ENCODE measurements around the gene PANK4. TPM values are rescaled to one million over a fixed set of nuclear protein-coding genes. Genes with fewer than 3 reads are reported as not detected.

The PANK4 gene
- total and polyA plus RNA-seq, 2 of the 8 experiments (the other 6 are each of a cell fraction or from before 2014, with no cell fraction given) = 20.1 to 29.7 TPM

DNA sequence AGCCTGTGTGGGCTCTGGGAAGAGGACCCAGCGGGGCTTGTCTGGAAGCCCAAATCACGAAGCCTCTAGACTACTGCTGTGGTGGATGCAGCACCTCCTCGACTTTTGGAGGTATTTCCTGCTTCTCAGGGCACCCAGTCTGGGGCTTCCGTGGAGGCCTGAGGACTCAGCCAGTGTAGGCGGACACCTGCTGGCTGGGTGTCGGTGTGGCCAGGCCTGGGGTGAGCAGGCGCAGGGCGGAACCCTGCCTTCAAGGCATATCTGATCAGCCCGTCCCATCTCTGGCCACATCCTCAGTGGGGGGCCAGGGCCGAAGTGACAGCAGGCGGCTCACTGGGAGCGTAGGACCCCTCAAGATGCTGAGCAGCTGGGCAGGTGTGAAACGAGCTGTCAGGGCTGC, 43.4 kb downstream of the PANK4 start (continued):
- TF ChIP-seq BRCA1 (IDR thresholded peaks at IDR 0.05; ENCODE audit: low read depth, low read length) = no peak

Measured in H1 (cell line).